ENCODE measurements around the gene TPRX2. TPM values are rescaled to one million over a fixed set of nuclear protein-coding genes. Genes with fewer than 3 reads are reported as not detected.

TPRX2 gene
- total RNA-seq, 1 experiment from 2014 or later, result not detected

DNA sequence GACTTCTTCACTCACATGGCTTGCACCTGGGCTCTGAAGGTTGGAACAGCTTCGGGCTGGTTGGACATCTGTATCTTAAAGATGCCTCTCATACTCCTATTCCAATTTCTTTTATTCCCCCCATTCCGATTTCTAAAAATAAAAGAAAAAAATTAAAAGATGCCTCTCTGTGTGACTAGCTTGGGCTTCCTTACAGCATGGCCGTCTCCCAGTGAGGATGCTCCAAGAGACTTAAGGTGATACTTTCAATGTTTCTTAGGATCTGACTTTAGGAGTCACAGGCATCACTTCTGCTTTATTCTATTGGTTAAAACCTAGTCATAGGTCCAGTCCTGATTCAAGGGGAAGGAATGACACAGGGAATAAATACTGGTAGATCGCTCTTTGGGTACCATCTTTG lies 37.0 kb downstream of the TPRX2 start:
- Histone ChIP-seq H3K27ac (ENCODE audit: low read length) (no peak overlapping the region), H2AFZ (ENCODE audit: low read length) (no peak overlapping the region), H3K36me3 (ENCODE audit: low read depth, low read length) (no peaks in the 10 kb centered on the region), H3F3A (ENCODE audit: low read length, unreplicated experiment) (no peaks in the 10 kb centered on the region), H3K9me2 (replicated peaks; ENCODE audit: low read length) (no peaks in the 10 kb centered on the region), H3K79me2 (ENCODE audit: low read length) (no peaks in the 10 kb centered on the region), H3K27me3 (ENCODE audit: low read length) (no peaks in the 10 kb centered on the region), H3K4me2 (ENCODE audit: low read length) (no peak overlapping the region), H3K4me3 (ENCODE audit: low read length) (no peak overlapping the region), H4K20me1 (ENCODE audit: low read length) (no peaks in the 10 kb centered on the region), H3K9ac (ENCODE audit: low read length) (no peak overlapping the region), H3K9me3 (ENCODE audit: low read length) (no peaks in the 10 kb centered on the region), H3K4me1 (ENCODE audit: insufficient read depth, low read length) (no peaks in the 10 kb centered on the region)
- ATAC-seq (no peak), DNase-seq (no peak)
- ChIA-PET CTCF (no interaction called here), POLR2A (ENCODE audit: unreplicated experiment) (no interaction called here)
- no TSS peak for BruUV-seq (replicated peaks)
- TF ChIP-seq EZH2phosphoT487 (IDR thresholded peaks at IDR 0.05; ENCODE audit: borderline replicate concordance, low read length), result no peak
- no peak for TF ChIP-seq EZH2 (IDR thresholded peaks at IDR 0.05; ENCODE audit: low read length, unreplicated experiment)
- TF ChIP-seq CTCF (conservative IDR thresholded peaks at IDR 0.05; ENCODE audit: low read depth, low read length), result no peak
- intact Hi-C loops (cut with micrococcal nuclease), result no loop called here

DNA sequence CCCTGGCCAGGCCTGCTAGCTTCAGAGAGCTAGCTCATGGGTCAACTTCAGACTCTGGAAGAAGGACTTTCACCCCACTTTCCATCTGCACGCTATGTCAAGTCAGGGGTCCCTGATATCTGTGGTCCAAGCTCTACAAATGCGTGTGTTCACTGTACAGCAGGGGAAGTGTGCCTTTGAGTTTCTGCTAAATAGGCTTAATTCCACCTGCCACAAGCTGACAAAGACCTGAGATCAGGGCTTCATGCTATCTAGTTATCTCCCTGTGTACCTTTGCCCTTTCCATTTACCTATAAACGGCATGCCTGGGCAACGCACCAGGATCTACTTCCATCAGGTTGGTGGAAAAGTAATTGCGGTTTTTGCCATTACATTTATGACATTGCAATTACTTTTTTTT lies 37.7 kb downstream of the TPRX2 start:
- no peaks in the 10 kb centered on the region for H3K9me2 ChIP-seq (replicated peaks; ENCODE audit: low read length)
- no peak for TF ChIP-seq EZH2 (IDR thresholded peaks at IDR 0.05; ENCODE audit: low read length, unreplicated experiment)
- no peak for TF ChIP-seq EZH2phosphoT487 (IDR thresholded peaks at IDR 0.05; ENCODE audit: borderline replicate concordance, low read length)
- no peak for TF ChIP-seq CTCF (conservative IDR thresholded peaks at IDR 0.05; ENCODE audit: low read depth, low read length)
- no peak overlapping the region for H3K4me2 ChIP-seq (ENCODE audit: low read length)
- no peaks in the 10 kb centered on the region for H3K27me3 ChIP-seq (ENCODE audit: low read length)
- no peaks in the 10 kb centered on the region for H4K20me1 ChIP-seq (ENCODE audit: low read length)
- no TSS peak for BruUV-seq (replicated peaks)
- H3F3A ChIP-seq (ENCODE audit: low read length, unreplicated experiment), result no peaks in the 10 kb centered on the region
- H3K36me3 ChIP-seq (ENCODE audit: low read depth, low read length), result no peaks in the 10 kb centered on the region
- POLR2A ChIA-PET (ENCODE audit: unreplicated experiment), result no interaction called here
- no peak overlapping the region for H3K4me3 ChIP-seq (ENCODE audit: low read length)
- intact Hi-C loops (cut with micrococcal nuclease), result no loop called here
- H2AFZ ChIP-seq (ENCODE audit: low read length), result no peak overlapping the region
- CTCF ChIA-PET, result no interaction called here
- ATAC-seq (no peak), DNase-seq (no peak)
- H3K27ac ChIP-seq (ENCODE audit: low read length), result no peak overlapping the region
- H3K4me1 ChIP-seq (ENCODE audit: insufficient read depth, low read length), result no peaks in the 10 kb centered on the region
- H3K9me3 ChIP-seq (ENCODE audit: low read length), result no peaks in the 10 kb centered on the region
- H3K9ac ChIP-seq (ENCODE audit: low read length), result no peak overlapping the region
- no peaks in the 10 kb centered on the region for H3K79me2 ChIP-seq (ENCODE audit: low read length)

GRCh38 chr19:47897861-47898260 lies 38.8 kb downstream of the TPRX2 start:
- Histone ChIP-seq H3K4me3 (ENCODE audit: low read length) (no peak overlapping the region), H4K20me1 (ENCODE audit: low read length) (no peaks in the 10 kb centered on the region), H3K27ac (ENCODE audit: low read length) (no peak overlapping the region), H3K9ac (ENCODE audit: low read length) (no peak overlapping the region), H2AFZ (ENCODE audit: low read length) (no peak overlapping the region), H3K27me3 (ENCODE audit: low read length) (peaks cover 6% of the 10 kb centered on the region), H3K4me1 (ENCODE audit: insufficient read depth, low read length) (no peaks in the 10 kb centered on the region), H3K79me2 (ENCODE audit: low read length) (no peaks in the 10 kb centered on the region), H3F3A (ENCODE audit: low read length, unreplicated experiment) (no peaks in the 10 kb centered on the region), H3K9me2 (replicated peaks; ENCODE audit: low read length) (no peaks in the 10 kb centered on the region), H3K36me3 (ENCODE audit: low read depth, low read length) (no peaks in the 10 kb centered on the region), H3K4me2 (ENCODE audit: low read length) (no peak overlapping the region), H3K9me3 (ENCODE audit: low read length) (no peaks in the 10 kb centered on the region)
- intact Hi-C loops (cut with micrococcal nuclease), result no loop called here
- CTCF ChIA-PET, result no interaction called here
- no peak for DNase-seq
- no TSS peak for BruUV-seq (replicated peaks)
- no peak for TF ChIP-seq EZH2 (IDR thresholded peaks at IDR 0.05; ENCODE audit: low read length, unreplicated experiment)
- no peak for TF ChIP-seq EZH2phosphoT487 (IDR thresholded peaks at IDR 0.05; ENCODE audit: borderline replicate concordance, low read length)
- no peak for TF ChIP-seq CTCF (conservative IDR thresholded peaks at IDR 0.05; ENCODE audit: low read depth, low read length)
- POLR2A ChIA-PET (ENCODE audit: unreplicated experiment), result no interaction called here
- ATAC-seq, result no peak

Data from PC-3 (cell line).